HG03439 (cell line): Measurements from ENCODE around the gene AUTS2.

Experiments used
- ATAC-seq: cut with Tn5 transposase; IDR thresholded peaks from one replicate; pipeline ENCODE4 v1.9.1; 2021; ENCODE audit warnings: mild to moderate bottlenecking, moderate library complexity; ENCODE audit not compliant: unreplicated experiment

The AUTS2 gene

GRCh38 chr7:69714886-69715576, 116.8 kb downstream of the AUTS2 start:
- no peak for ATAC-seq

- no peak for ATAC-seq
Observed at GRCh38 chr7:69717221-69717620, 118.9 kb downstream of the AUTS2 start.

- ATAC-seq, result no peak
Observed at GRCh38 chr7:69719717-69720116, 121.4 kb downstream of the AUTS2 start.

DNA sequence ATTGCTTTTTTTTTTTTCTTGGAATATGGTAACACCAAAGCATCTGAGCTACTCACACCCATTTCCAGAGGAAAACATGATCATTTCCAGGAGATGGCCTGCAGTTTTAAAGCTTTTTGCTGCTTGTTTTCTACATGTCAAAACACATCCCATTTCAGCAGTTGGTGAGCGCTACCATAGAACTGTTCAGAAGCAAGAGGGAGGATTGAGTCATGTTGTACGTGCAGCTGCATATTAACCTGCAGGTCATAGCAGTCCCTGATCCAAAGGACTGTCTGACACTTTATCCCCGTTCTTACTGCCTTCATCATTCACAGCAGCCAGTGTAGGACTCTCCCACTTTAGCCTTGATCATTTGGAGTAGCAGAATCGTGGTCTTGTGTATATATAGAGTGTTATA, 124.6 kb downstream of the AUTS2 start:
- ATAC-seq, result no peak

- ATAC-seq, result no peak
Observed at GRCh38 chr7:69723663-69724062, 125.4 kb downstream of the AUTS2 start.

DNA sequence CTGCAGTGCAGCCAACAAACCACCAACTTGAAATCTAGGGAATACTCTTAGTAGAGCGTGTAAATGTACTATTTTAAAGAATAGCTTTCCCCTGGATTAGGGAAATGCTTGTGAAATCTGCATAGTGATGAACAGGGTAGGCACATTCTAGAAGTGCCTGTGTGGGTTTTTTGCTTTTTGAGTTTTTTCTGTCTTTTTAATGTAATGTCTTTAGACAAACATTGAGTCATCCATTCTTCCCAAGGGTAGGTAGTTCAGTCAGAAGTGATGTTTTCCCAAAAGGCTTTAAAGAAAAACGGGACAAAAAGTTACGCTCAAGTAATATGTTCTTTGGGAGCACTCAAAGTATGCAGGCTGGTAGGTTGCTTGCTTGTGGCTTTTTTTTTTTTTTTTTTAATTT, 130.0 kb downstream of the AUTS2 start:
- ATAC-seq, result no peak

- ATAC-seq, result no peak
Observed at GRCh38 chr7:69732203-69732602, 133.9 kb downstream of the AUTS2 start.

DNA sequence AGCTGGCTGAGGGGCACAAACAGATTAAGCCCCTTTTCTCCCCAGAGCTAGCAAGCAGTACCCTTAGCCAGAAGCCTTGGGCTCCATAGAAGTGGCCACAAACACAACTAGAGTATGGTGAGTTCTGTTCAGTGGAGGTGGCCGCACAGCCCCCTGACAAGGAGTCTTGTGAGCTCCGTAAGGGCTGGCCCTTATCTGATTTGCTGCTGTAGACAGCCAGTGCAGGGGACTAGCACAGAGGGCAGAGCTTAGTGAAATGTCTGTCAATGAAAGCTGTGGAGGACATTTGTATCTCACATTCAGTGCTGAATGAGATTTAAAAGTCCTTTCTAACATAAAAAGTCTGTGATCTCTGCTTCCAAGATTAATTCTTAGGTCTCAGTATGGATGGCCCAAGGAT, 137.3 kb downstream of the AUTS2 start:
- no peak for ATAC-seq

DNA sequence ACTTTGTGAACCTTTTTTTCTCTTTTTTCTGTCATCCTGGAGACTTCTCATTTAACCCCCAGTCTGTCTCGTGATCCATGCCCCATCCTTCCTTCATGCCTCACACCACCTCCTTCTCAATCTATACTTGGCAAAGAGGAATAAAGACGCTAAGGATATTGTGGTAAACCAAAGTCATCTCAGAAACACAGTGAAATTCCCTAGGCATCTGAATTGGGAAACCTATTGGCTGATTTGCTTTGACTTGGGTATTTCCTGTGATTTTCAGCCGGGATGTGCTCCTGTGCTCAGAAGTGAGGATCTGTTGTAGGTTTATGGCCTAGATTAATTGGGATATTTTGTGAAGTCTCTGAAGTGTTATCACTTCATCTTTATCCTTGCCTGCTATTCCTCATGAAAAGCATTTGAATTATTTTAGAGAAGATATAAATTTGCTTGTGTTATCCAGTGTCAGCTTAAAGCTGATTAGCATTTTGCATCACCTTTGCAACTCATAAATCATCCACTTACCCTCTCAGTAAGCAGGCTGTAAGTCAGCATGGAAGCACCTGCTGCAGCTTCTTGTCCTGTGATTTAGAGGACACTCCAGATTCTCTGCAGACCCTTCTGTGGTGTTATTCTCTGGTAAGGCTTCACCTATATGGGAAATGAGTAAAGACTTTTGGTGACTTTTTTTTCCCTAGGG, 138.0 kb downstream of the AUTS2 start:
- ATAC-seq, result no peak

GRCh38 chr7:69738396-69738951, 140.2 kb downstream of the AUTS2 start:
- peak; percentile 60 for ATAC-seq

- ATAC-seq, result peak; percentile 72
Observed at GRCh38 chr7:69739190-69739589, 140.9 kb downstream of the AUTS2 start.

DNA sequence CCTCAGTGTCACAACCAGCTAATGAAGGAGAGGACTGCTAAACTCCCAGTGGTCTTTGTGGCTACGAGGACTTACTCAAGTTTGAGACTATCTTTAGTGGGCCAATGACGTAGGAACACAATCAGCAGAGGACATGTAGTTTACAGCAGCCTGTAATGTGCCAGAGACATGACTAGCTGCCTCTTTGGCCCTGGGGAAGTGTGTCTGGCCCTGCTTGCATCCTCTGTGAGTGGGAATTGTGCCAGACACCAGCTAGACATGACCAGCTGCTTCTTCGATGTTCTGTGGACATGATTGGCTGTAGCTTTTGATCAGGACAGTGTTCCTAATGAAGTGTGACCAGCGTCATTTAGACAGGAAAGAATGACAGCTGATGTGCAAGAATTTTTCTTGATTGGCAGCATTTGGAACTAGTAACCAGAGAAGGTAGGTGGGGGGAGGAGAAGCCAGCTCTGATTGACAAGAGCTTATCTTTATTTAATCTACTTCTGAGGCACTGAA, 141.7 kb downstream of the AUTS2 start:
- peak; percentile 22 for ATAC-seq

- no peak for ATAC-seq
Observed at GRCh38 chr7:69742237-69742636, 144.0 kb downstream of the AUTS2 start.

DNA sequence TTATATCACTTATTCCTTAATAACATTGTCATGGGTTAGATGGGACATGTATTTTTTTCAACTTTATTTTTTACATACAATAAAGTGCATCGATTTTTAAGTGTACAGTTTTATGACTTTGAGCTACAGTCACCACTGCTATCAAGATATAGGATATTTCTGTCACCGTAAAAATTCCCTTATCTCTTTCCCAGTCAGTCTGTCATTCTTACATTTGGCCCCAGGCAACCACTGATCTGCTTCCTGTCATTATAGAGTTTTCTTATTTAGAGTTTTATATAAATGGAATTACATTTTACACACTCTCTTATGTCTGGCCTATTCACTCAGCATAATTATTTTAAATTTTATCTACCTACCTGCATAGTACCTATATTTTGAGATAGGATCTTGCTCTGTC, 145.2 kb downstream of the AUTS2 start:
- no peak for ATAC-seq

DNA sequence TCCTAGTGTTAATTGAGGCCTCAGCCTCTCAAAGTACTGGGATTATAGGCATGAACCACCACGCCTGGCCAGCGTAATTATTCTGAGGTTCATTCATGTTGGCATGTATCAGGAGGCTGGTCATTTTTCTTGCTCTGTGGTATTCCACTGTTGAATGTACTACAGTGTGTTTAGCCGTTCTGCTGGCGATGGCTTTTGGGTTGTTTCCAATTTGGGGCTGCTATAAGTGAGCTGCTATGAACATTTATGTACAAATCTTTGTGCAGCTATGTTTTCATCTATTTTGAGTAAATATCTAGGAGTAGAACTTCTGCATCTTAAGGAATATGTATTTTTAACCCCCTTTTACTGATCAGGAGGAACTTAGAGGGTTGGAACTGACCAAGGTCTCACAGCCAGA, 145.8 kb downstream of the AUTS2 start:
- no peak for ATAC-seq

DNA sequence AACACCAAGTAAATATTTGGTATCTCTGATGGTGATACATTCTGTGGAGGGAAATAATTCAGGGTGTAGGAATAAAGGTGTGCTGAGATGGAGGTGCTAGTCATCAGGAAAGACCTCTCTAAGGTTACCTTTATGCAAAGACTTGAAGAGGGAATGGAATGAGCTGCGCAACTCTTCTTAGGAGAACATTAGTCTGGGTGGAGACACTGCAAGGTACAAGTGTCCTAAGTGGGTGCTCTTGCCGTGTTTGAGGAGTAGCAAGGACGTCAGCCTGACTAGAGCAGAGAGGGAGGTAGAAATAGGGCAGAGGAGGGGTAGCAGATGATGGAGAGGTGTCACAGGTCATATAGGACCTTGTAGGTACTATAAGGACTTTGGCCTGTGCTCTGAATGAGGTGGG, 148.1 kb downstream of the AUTS2 start:
- no peak for ATAC-seq

DNA sequence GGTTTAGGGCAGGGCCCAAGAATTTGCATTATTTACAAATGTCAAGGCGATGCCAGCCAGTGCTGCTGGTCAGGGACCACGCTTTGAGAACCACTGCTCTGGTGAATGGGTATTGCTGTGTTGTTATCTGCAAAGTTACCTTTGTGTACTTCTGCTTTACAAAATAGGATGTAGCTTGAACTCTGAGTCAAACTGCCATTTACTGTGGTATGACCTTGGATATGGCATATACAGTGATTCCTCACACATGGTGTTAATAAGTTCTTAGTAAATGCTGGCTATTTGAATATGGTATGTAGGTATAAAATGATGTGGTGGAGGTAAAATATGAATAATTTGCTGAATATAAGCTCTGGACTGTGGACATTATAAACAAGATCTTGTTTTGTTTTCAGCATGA, 148.9 kb downstream of the AUTS2 start:
- ATAC-seq, result no peak

DNA sequence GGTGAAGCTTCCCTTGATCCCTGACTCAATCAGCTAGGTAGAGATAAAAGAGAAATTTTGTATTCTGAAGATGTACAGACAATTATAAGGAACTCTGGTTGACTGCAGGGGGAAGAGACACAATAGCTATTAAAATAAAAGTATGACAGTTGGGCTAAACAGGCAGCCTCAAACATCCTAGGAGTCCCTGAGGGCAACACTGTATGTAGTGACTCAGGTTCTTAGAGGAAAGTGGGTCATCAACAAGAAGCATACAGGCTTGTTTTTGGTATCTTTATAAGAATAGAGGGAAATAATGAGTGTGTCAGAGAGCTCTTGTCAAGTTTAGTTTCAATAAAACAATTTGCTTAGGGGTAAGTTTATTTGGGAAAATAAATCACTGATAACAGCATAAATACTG, 150.3 kb downstream of the AUTS2 start:
- ATAC-seq, result no peak

GRCh38 chr7:69749372-69749979, 151.2 kb downstream of the AUTS2 start:
- ATAC-seq, result no peak

DNA sequence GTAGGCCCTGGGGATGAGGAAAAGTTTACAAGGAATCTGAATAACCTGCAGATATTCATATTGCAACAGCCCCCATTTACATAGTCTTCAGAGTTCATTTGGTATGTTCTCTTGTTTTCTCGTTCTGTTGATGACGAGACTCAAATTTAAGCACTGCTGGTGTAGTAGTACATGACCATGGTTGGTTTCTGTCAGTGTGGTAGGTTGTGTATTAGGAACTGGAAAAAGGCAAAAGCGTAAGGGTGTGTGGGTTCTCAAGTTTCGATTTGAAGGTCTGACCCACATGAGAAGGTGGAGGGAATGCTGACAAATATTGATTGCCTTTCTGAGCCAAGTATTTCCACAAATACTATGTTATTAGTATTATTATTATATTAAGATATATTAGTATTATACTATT, 151.7 kb downstream of the AUTS2 start:
- ATAC-seq, result no peak

DNA sequence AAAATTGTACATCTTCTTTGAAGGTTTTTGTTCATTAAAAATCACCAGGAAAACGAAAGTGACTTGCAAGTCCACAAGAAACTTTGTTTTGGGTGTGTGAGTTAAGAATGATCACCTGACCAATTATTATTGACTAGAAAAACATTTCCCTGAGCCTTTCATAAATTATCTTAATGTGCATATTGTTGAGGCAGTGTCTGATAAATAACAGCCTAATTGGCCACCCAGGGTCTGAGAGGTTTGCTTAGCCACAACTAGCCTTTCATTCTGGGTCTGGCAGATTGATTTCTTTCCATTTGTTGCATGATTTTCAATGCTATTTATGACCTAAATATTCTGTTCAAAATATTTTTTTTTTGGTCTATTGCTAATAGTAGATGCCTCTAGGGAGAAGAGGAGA, 152.8 kb downstream of the AUTS2 start:
- ATAC-seq, result no peak

DNA sequence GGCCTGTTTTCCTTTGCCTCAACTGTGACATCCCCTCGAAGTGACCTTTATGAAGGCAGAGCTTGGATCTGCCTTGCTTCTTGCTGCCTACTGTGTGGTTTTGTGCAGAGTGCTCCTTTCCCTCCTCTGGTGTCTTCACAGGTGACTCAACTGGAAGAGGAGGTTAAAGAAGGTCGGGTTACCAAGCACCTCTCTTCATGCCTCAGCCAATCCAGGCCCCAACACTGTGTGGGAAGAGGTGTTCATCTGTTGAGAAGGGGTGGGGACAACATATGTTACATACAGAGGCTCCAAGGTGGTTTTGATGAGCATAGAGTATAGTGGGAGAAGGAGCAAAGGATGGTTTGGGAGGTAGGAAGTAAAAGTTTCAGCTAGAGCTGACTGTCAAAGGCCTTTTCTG, 155.7 kb downstream of the AUTS2 start:
- ATAC-seq, result no peak
